HepG2 (cell line): Measurements from ENCODE around the gene ACE.

Source experiments
- CEBPB ChIP-seq: IDR thresholded peaks from 2 replicates; pipeline ENCODE4 v1.6.1; 2011; ENCODE audit warnings: low read depth, low read length, improper control_type of control experiment, borderline replicate concordance
- TF ChIP-seq, protein P1 (sequence below): sonication (generic); formaldehyde crosslinking; IDR thresholded peaks from 2 replicates; pipeline ENCODE4 v1.8.0; 2022; ENCODE audit warnings: low read depth, missing genetic modification reagents
- TF ChIP-seq, protein P2 (sequence below): sonication (generic); formaldehyde crosslinking; IDR thresholded peaks from 2 replicates; pipeline ENCODE4 v1.5.0; 2020; ENCODE audit warnings: mild to moderate bottlenecking, missing genetic modification reagents, moderate library complexity

DNA sequence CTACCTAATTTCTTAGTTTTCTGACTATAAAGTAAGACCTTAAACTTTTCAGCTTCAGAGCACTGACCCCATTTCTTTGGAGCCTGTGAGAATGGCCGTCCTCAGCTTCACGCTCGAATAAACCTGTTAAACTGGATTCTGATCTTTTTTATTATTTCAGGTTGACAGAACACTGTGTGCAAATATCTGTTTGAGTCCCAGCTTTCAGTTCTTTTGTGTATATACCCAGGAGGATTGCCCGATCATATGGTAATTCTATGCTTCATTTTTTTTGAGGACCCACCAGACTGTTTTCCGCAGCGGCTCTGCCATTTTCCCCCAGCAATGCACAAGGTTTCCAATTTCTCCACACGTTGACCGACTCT lies 26.5 kb downstream of the ACE start:
- TF ChIP-seq CEBPB, result no peak
- TF ChIP-seq, protein P1, sequence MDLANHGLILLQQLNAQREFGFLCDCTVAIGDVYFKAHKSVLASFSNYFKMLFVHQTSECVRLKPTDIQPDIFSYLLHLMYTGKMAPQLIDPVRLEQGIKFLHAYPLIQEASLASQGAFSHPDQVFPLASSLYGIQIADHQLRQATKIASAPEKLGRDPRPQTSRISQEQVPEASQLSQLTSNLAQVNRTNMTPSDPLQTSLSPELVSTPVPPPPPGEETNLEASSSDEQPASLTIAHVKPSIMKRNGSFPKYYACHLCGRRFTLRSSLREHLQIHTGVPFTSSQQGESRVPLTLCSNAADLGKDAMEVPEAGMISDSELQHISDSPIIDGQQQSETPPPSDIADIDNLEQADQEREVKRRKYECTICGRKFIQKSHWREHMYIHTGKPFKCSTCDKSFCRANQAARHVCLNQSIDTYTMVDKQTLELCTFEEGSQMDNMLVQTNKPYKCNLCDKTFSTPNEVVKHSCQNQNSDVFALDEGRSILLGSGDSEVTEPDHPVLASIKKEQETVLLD, result no peak
- TF ChIP-seq, protein P2, sequence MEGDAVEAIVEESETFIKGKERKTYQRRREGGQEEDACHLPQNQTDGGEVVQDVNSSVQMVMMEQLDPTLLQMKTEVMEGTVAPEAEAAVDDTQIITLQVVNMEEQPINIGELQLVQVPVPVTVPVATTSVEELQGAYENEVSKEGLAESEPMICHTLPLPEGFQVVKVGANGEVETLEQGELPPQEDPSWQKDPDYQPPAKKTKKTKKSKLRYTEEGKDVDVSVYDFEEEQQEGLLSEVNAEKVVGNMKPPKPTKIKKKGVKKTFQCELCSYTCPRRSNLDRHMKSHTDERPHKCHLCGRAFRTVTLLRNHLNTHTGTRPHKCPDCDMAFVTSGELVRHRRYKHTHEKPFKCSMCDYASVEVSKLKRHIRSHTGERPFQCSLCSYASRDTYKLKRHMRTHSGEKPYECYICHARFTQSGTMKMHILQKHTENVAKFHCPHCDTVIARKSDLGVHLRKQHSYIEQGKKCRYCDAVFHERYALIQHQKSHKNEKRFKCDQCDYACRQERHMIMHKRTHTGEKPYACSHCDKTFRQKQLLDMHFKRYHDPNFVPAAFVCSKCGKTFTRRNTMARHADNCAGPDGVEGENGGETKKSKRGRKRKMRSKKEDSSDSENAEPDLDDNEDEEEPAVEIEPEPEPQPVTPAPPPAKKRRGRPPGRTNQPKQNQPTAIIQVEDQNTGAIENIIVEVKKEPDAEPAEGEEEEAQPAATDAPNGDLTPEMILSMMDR, result no peak
